Measurements from ENCODE around the gene CEMP1.
"Not testable (repeated sequence)": the region's sequence is repeated elsewhere in the genome, so short reads cannot be mapped to it uniquely, and the experiment has no call there.

Gene CEMP1

DNA sequence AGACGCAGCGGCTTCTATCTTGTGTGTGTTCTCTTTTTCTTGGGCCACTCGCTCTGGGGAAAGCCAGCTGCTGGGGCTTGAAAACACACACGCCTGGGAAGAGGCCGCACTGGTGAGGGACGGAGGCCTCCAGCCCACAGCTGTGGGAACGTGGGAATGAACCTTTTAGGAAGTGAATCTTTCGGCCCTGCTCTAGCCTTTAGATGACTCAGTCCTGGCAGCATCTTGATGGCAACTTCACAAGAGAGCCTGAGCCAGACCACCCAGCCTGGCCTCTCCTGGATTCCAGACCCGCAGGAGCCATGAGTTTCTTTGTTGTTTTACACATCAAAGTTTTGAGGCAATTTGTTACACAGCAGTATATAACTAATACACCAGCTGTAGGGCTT is 4.4 kb upstream of the CEMP1 start:
- DNase-seq, result no peak

DNA sequence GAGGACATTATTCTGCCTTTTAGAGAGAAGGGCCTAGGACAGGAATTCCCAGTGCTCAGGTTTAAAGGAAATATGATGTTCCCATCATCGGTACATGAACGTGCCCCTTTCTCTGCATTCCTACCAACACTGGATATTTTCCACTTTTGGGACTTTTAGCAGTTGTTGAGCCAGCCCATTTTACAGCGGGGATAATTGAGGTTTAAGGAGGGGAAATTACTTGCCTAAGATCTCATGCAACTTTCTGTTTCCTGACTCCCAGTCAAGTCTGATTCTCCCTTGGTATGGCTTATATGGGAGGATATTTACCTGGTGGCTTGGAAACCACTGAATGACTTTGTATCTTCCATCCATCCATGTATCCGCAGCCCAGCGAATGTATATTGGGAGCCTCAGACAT is 3.1 kb upstream of the CEMP1 start:
- not testable (repeated sequence) for DNase-seq

GRCh38 chr16:2533912-2534311 is 2.7 kb upstream of the CEMP1 start:
- no peak for DNase-seq

DNA sequence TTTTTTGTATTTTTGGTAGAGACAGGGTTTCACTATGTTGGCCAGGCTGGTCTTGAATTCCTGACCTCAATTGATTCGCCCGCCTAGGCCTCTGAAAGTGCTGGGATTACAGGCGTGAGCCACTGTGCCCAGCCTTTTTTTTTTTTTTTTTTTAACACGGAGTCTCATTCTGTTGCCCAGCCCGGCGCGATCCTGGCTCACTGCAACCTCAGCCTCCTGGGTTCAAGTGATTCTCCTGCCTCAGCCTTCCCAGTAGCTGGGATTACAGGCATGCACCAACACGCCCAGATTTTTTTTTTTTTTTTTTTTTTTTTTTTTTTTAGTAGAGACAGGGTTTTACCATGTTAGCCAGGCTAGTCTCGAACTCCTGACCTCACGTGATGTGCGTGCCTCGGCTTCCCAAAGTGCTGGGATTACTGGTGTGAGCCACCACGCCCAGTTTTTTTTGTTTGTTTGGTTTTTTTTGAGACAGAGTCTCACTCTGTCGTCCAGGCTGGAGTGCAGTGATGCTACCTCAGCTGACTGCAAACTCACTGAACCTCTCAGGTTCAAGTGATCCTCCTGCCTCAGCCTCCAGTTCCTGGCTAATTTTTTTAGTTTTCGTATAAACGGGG is 2.0 kb upstream of the CEMP1 start:
- not testable (repeated sequence) for DNase-seq

- no peak for DNase-seq
Observed at GRCh38 chr16:2532494-2533141, 1.4 kb upstream of the CEMP1 start.

GRCh38 chr16:2531696-2532493 is 687 bp upstream of the CEMP1 start:
- DNase-seq, result peak; percentile 90

DNA sequence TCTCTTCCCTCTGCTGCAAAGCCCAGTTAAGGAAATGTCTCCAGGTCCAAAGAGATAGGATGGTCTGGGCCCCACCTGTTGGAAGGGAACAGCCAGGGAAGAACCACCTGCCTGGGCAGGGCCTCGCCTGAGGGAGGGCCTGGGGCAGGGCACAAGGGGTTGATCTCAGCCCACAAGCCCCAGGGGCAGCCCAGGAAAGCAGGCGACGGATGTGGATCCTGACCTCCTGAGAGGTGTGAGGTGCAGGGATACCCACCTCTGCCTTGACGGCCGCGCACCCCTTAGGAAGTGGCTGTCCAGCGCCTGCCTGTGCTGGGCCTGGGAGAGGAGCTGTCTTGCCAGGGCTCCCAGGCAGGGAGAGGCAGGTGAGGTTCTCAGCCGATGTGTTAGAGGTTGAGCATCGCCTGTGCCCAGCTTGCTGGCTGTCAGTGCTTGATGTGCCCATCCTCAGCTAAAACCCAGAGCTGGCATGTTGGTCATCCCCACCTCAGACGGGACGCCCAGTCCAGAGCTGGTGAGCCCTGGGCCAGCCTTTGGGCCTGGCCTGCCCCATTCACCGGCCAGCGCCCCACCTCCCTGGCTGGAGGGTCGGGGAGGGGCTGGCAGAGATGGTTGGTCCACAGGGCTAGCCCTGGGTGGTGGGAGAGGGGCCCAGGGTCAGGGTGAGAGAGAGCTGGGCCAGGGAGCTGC is 434 bp downstream of the CEMP1 start:
- no peak for DNase-seq

GRCh38 chr16:2529961-2530628 is 1.1 kb downstream of the CEMP1 start:
- DNase-seq, result no peak

GRCh38 chr16:2529061-2529931 is 1.9 kb downstream of the CEMP1 start:
- no peak for DNase-seq

GRCh38 chr16:2528161-2529060 is 2.8 kb downstream of the CEMP1 start:
- DNase-seq, result no peak

- no peak for DNase-seq
Observed at GRCh38 chr16:2527784-2528100, 3.5 kb downstream of the CEMP1 start.

- no peak for DNase-seq
Observed at GRCh38 chr16:2527071-2527783, 4.0 kb downstream of the CEMP1 start.

DNA sequence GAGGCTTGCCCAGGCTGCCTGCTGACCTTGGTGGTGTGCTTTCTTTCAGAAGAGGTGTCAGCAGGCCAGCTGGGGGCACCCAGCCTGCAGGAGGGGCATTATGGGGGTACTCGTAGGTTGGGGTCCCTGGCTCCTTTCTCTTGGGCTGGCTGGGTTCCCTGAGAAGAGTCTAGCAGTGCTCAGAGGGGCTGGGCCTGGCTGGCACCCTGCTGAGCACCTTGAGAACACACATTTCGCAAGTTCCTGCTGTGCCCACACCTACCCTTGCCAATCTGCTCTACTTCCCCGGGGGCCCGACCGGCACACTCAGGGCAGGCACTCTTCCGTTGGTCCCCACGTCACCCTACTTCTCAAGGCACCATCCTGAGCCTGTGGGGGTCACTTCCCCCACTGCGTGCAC is 5.1 kb downstream of the CEMP1 start:
- no peak for DNase-seq

DNA sequence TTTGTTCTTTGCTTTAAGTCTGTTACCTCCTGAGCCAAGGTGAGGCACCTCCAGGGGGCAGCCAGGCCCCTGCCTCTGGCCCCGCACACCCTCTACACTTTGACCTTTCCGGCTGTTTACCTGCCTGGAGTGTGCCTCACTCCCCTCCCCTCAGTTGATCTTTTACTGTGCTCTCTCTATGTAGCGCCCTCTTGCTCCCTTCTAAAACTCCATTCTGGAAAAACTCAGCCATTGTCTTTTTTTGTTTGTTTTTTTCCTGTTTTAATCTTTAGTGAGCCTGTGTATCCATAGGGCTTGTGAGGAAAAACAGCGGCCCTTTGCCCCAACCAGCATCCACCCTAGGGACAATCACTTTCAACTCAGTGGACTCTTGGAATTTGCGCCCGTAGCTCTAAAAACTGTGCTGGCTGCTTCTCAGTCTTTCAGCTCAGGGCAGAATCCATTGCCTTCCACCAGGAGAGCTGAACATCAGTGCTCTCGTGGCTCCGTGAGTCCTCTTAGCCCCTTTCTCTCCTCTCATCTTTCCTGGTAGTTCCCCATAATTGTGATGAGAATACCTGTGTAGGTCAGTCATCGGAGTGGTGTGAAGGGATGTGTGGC is 6.8 kb downstream of the CEMP1 start:
- DNase-seq, result no peak

GRCh38 chr16:2523801-2524231 is 7.4 kb downstream of the CEMP1 start:
- no peak for DNase-seq

DNA sequence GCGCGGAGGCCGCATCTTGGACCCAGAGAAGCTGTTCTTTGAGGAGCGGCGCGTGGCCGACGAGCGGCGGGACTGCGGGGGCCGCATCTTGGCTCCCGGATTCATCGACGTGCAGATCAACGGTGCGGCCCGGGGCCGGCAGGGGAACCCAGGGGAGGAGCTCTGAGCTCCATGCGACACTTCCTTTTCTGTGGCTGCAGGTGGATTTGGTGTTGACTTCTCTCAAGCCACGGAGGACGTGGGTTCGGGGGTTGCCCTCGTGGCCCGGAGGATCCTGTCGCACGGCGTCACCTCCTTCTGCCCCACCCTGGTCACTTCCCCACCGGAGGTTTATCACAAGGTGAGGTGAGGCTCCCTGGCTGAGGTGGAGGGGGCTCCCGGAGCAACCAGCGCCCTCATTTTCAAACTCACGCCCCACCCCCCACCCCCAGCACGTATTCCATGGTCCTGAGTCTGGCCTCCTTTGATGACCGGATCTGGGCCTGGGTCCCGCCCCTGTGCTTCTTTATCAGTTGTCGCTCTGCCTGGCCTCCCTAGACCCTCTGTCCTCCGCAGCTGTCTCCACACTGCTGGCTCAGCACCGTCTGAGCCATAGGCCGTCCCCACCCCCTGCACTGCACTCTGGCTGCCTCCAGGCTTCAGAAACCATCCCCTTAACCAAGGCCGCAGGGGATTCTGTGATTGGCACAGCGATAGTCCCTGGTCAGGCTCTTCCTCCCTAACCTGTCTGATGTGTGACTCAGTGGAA is 10.2 kb downstream of the CEMP1 start:
- DNase-seq, result no peak

DNA sequence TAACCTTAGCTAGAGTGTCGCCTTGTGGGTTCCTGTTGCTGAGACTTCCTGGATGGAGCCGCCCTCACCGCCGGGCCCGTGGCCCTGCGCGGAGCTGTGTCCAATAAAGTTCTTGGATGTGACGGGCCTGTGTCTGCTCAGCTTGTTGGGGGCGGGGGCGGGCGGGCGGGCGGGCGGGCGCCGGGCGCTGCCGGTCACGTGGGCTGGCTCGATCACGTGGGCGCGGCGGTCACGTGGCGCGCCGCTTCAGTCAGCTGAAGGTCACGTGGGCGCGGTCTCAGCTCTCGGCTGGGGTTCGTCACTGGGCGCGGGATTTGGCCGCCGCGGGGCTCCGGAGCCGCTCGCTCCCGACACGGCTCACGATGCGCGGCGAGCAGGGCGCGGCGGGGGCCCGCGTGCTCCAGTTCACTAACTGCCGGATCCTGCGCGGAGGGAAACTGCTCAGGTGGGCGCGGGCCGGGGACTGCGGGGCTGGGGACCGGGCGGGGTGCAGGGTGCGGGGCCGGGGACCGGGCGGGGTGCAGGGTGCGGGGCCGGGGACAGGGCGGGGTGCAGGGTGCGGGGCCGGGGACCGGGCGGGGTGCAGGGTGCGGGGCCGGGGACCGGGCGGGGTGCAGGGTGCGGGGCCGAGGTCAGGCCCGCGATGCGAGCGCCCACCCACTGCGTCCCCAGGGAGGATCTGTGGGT is 11.0 kb downstream of the CEMP1 start, which contains the start of gene AMDHD2:
AMDHD2 (plus strand) TSS at position 275 of the 687 bp plus-strand sequence; CDS start at position 363, 88 bp downstream.
- DNase-seq, result peak; percentile 72

- DNase-seq, result no peak
Observed at GRCh38 chr16:2519711-2520080, 11.5 kb downstream of the CEMP1 start.
